Activated CD8-positive, alpha-beta T cell treated with anti-CD3 and anti-CD28 coated beads, Interleukin-2, amount 10 ng/mL, durations not matched to agents 7 days and 5 days (primary cell): ENCODE measurements around the gene AHNAK. TPM values are rescaled to one million over a fixed set of nuclear protein-coding genes. Genes with fewer than 3 reads are reported as not detected.

Experiments
- ATAC-seq: fragments of 150-1000 bp; cut with Tn5 transposase; one replicate; pipeline ENCODE4 v1.10.0; 2021; ENCODE audit warnings: moderate library complexity
- CTCF ChIA-PET: fragments of 350-600 bp; sonication (Branson Sonifier 250); formaldehyde crosslinking; loops from one replicate; lab custom pipeline; 2021; ENCODE audit warnings: antibody characterized with exemption; lab: Charles Lee
- POLR2A ChIA-PET: fragments of 350-600 bp; sonication (Branson Sonifier 250); formaldehyde crosslinking; loops from one replicate; lab custom pipeline; 2021; ENCODE audit warnings: antibody characterized with exemption; lab: Charles Lee
- DNase-seq: peaks from one replicate; pipeline ENCODE4 v3.0.0-alpha.2; 2020
- H3K27ac Mint-ChIP-seq: one replicate; pipeline ENCODE4 v1.8.0; 2021; ENCODE audit warnings: mild to moderate bottlenecking, mixed read lengths
- H3K27me3 Mint-ChIP-seq: one replicate; pipeline ENCODE4 v1.8.0; 2021; ENCODE audit warnings: low read depth, mixed read lengths
- H3K36me3 Mint-ChIP-seq: one replicate; pipeline ENCODE4 v1.8.0; 2021; ENCODE audit warnings: low read depth, mixed read lengths
- H3K4me1 Mint-ChIP-seq: one replicate; pipeline ENCODE4 v1.8.0; 2021; ENCODE audit warnings: low read depth, mixed read lengths
- H3K4me3 Mint-ChIP-seq: one replicate; pipeline ENCODE4 v1.8.0; 2021; ENCODE audit warnings: mild to moderate bottlenecking, mixed read lengths
- H3K9me3 Mint-ChIP-seq: one replicate; pipeline ENCODE4 v1.8.0; 2022; ENCODE audit warnings: mixed read lengths; ENCODE audit not compliant: insufficient read depth
- total RNA-seq, 2 experiments: library from RNA; stranded (reverse); gene quantifications; one replicate each; pipeline ENCODE4 v1.2.3, GENCODE V29; 2021

AHNAK gene
- total RNA-seq, 2 experiments from 2014 or later: 123 to 129 TPM

DNA sequence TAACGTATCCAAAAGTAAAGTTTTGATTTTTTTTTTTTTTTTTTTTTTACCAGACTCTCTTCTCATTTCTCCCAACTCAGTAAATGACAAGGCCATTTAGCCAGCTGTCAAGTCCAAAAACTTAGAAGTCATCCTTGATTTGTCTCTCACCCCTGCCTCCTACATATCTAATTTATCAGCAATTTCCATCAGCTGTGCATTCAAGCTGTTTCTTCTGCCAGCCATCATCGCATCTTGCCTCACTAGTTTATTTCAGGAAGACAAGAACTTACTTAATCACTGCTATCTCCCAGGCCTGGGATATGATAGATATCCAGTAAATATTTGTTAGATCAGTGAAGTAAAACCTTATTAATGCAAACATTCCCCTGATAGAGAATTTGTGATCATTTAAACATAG lies 80.2 kb downstream of the AHNAK start:
- ATAC-seq (no peak), DNase-seq (no peak)
- CTCF ChIA-PET: interaction anchor here (0.6 to 1.8 kb wide), 2 partner anchors 41 to 42 kb away, joined by 3 to 5 read pairs; no protein-coding TSS in a partner anchor
- H3K4me3 Mint-ChIP-seq: no peak overlapping the region
- H3K36me3 Mint-ChIP-seq: no peaks in the 10 kb centered on the region
- H3K9me3 Mint-ChIP-seq: no peaks in the 10 kb centered on the region
- H3K27ac Mint-ChIP-seq: no peak overlapping the region
- H3K4me1 Mint-ChIP-seq: no peaks in the 10 kb centered on the region
- no peaks in the 10 kb centered on the region for H3K27me3 Mint-ChIP-seq
- POLR2A ChIA-PET: no interaction called here

DNA sequence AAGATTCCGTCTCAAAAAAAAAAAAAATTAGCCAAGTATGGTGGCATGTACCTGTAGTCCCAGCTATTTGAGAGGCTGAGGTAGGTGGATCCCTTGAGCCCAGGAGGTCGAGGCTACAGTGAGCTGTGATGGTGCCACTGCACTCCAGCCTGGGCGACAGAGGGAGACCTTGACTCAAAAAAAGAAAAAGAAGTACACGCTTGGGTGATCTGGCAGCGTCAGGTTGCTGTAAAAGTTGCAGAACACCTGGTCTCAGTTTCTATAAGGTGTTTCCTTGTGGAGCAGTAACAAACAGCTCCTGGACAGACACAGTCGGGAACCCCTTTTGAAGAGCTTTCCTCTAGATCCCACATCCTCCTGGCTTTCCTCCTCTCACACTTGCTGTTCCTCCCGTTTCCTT lies 82.0 kb downstream of the AHNAK start:
- no peaks in the 10 kb centered on the region for H3K27me3 Mint-ChIP-seq
- H3K9me3 Mint-ChIP-seq: no peaks in the 10 kb centered on the region
- H3K4me1 Mint-ChIP-seq: no peaks in the 10 kb centered on the region
- H3K4me3 Mint-ChIP-seq: no peak overlapping the region
- no peak overlapping the region for H3K27ac Mint-ChIP-seq
- POLR2A ChIA-PET: no interaction called here
- no peaks in the 10 kb centered on the region for H3K36me3 Mint-ChIP-seq
- no peak for DNase-seq
- CTCF ChIA-PET: no interaction called here
- ATAC-seq: no peak

DNA sequence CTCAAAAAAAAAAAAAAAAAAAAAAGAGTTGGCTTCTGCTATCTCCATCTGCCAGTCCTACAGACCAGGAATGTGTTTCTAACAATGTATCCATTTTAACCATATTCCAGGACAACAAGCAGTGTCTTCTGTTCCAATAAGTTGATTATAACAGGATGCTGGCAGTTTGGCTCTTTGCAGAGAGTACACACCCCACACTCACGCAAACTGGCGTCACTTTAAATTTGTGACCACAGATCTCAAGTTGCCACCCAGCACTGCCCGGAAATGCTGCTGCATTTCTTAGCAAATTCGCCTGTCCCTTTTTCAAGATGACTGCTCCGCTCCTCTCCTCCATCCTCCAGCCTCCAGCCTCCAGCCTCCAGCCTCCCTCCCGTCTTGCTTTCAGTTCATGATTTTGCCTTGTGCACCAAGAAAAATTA lies 83.5 kb downstream of the AHNAK start:
- ATAC-seq: no peak
- DNase-seq: no peak
- POLR2A ChIA-PET: no interaction called here
- Mint-ChIP-seq H3K27me3 (no peaks in the 10 kb centered on the region), H3K4me3 (no peak overlapping the region), H3K9me3 (no peaks in the 10 kb centered on the region), H3K27ac (no peak overlapping the region), H3K36me3 (no peaks in the 10 kb centered on the region), H3K4me1 (no peaks in the 10 kb centered on the region)
- CTCF ChIA-PET: no interaction called here

DNA sequence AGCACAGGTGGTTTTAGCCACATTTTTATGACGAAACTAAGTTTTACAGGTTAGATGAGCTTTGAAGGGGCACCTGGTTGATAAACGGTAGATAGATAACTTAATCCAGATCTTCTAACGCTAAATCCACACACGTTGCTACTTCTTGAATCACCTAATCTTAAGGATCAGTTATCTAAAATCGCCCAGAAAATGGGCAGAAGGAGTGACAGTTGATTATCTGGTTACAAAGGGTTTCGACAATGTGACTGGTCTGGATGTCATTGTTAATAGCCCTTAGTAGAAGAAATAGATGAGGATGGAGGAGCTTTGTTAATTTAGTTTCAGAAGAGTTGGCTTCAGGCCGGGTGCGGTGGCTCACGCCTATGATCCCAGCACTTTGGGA lies 84.1 kb downstream of the AHNAK start:
- no peak overlapping the region for H3K27ac Mint-ChIP-seq
- H3K27me3 Mint-ChIP-seq: no peaks in the 10 kb centered on the region
- no peak for ATAC-seq
- no peaks in the 10 kb centered on the region for H3K4me1 Mint-ChIP-seq
- no peaks in the 10 kb centered on the region for H3K9me3 Mint-ChIP-seq
- CTCF ChIA-PET: interaction anchor here (1.2 kb wide), 1 partner anchor 38 kb away, joined by 5 read pairs; no protein-coding TSS in a partner anchor
- DNase-seq: no peak
- no peak overlapping the region for H3K4me3 Mint-ChIP-seq
- no peaks in the 10 kb centered on the region for H3K36me3 Mint-ChIP-seq
- POLR2A ChIA-PET: no interaction called here

DNA sequence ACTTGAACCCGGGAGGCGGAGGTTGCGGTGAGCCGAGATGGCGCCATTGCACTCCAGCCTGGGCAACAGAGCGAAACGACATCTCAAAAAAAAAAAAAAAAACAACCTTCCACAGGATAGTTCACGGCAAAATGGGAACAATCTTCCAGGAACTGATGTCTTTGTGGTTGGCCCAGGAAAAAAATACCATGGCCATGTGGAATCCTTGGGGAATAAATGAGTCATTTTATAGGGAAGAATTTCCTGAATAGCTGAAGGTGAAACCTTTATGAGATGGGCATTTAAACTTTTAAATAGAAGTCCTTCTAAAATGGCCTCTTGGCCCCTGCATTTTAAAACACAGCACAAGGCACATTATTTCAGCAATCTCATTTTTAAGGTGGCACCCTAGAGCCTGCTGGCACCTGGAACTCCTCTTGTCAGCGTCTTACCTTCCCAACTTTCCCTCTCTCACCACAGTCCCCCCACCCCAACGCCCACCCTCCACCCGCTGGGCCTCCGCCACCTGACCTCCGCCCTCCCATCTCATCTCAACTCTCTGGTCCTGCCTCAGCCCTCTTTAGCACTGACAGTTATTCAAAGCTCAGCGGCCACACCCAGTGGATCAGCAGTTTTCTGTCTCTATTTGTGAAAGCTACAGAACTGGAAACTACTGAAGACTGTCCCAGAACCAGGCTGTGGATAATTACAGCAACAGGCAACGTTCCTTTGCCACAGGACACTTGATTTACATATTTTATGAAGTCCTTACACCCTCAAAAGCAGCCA lies 84.7 kb downstream of the AHNAK start:
- ATAC-seq (no peak), DNase-seq (no peak)
- Mint-ChIP-seq H3K36me3 (no peaks in the 10 kb centered on the region), H3K27ac (no peak overlapping the region), H3K27me3 (no peaks in the 10 kb centered on the region), H3K4me1 (no peaks in the 10 kb centered on the region), H3K9me3 (no peaks in the 10 kb centered on the region), H3K4me3 (no peak overlapping the region)
- POLR2A ChIA-PET: no interaction called here
- CTCF ChIA-PET: interaction anchor here (1.2 kb wide), 1 partner anchor 37 kb away, joined by 5 read pairs; no protein-coding TSS in a partner anchor

DNA sequence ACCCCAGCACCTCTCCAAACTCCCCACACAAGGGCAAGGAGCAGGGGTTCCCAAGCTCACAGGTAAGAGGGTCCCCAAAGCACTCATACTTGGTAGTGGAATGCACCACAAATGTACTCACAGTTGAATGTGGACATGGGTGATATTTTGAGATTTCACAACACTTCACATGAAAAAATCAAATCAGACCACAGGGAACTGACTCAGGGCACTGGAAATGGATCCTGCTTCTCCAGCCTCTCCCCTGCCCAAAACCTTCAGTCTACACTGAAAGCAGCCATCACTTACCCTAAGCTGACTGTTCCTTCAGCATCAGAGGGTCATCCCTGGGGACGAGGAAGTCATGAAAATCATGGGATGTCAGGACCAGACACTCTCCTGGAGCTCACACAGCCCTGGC lies 87.5 kb downstream of the AHNAK start:
- Mint-ChIP-seq H3K4me3 (no peak overlapping the region), H3K27ac (no peak overlapping the region), H3K9me3 (no peaks in the 10 kb centered on the region), H3K36me3 (no peaks in the 10 kb centered on the region), H3K27me3 (no peaks in the 10 kb centered on the region), H3K4me1 (no peaks in the 10 kb centered on the region)
- ATAC-seq (no peak), DNase-seq (no peak)
- POLR2A ChIA-PET: no interaction called here
- CTCF ChIA-PET: interaction anchor here (1.0 to 2.3 kb wide), 4 partner anchors 10 to 34 kb away, joined by 3 to 11 read pairs (median 4); no protein-coding TSS in a partner anchor

DNA sequence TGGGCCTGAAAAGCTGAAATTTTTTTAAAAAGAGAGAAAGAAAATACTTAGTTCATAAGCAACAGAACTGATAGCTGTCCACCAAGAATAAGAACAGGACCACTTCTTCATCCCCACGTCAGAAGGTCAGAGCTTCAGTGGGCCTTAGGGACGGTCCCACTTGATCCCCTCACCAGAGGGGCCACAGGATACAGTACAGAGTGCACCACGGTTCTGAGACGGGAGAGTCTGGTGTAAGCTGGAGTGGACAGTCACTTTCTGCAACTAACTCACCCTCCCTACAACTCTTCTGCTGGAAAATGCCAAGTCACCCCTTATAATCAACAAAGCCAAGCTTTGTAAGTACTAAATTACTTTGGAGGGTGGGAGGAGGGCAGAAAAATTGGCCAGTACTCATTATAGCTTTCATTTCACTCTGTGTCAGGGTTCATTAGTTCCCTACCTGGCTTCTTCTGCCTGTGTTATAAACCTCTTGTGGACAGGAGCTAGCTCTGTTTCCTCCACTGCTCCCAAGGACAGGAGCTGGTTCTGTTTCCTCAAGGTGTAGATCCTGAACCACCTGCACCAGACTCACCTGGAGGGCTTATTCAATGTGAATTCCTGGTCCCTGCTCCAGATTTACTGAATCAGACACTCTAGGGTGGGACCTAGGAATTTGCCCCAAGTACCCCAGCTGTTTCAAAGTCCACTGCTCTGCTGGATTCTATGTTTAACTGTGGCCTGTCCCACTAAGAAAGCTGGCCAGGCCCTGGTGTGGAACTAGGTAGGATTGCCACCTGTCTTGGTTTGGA lies 88.2 kb downstream of the AHNAK start:
- Mint-ChIP-seq H3K9me3 (no peaks in the 10 kb centered on the region), H3K27me3 (no peaks in the 10 kb centered on the region), H3K4me1 (no peaks in the 10 kb centered on the region), H3K36me3 (no peaks in the 10 kb centered on the region), H3K4me3 (no peak overlapping the region), H3K27ac (no peak overlapping the region)
- ATAC-seq: no peak
- POLR2A ChIA-PET: interaction anchor here (0.6 kb wide), 1 partner anchor 214 kb away, joined by 4 read pairs; the partner anchor contains the start of gene LBHD1
- no peak for DNase-seq
- CTCF ChIA-PET: interaction anchor here (0.6 to 2.3 kb wide), 6 partner anchors 11 to 278 kb away, joined by 3 to 11 read pairs (median 3); no protein-coding TSS in a partner anchor

DNA sequence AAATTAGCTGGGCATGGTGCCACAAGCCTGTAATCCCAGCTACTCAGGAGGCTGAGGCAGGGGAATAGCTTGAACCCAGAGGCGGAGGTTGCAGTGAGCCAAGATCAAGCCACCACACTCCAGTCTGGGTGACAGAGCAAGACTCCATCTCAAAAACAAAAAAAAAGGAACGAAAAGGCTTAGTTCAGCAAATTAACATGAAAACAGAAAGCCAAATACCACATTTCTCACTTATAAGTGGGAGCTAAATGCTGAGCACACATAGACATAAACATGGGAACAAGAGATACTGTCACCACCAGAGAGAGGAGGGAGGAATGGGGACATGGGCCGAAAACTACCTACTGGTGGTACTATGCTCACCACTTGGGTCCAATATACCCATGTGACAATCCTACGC lies 89.1 kb downstream of the AHNAK start:
- DNase-seq: no peak
- CTCF ChIA-PET: interaction anchor here (1.1 to 2.3 kb wide), 2 partner anchors 33 to 100 kb away, joined by 3 to 11 read pairs; no protein-coding TSS in a partner anchor
- Mint-ChIP-seq H3K27me3 (no peaks in the 10 kb centered on the region), H3K4me3 (no peak overlapping the region), H3K9me3 (no peaks in the 10 kb centered on the region), H3K36me3 (no peaks in the 10 kb centered on the region), H3K27ac (no peak overlapping the region), H3K4me1 (no peaks in the 10 kb centered on the region)
- POLR2A ChIA-PET: no interaction called here
- ATAC-seq: no peak

DNA sequence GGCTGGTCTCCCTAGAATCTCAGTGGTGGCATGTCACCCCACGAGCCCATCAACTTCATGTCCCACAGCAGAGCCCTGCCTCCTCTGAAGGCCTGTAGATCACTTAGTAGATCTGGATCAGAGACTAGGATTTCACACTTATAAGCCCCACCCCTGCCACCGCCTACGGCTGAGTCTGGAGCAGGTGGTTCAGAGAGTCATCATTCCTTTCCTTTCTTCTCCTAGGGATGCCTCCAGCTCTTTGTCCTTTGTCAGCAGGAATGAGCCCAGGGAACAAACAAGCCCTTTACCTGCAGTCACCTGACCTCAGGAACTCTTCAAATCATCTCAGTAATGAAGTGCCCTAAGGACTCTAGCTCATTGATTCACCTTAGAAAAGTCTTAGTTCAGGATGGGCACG lies 90.0 kb downstream of the AHNAK start:
- POLR2A ChIA-PET: no interaction called here
- Mint-ChIP-seq H3K27me3 (no peaks in the 10 kb centered on the region), H3K27ac (no peak overlapping the region), H3K36me3 (no peaks in the 10 kb centered on the region), H3K9me3 (no peaks in the 10 kb centered on the region), H3K4me3 (no peak overlapping the region), H3K4me1 (no peaks in the 10 kb centered on the region)
- CTCF ChIA-PET: interaction anchor here (2.3 kb wide), 1 partner anchor 32 kb away, joined by 11 read pairs; no protein-coding TSS in a partner anchor
- ATAC-seq (no peak), DNase-seq (no peak)

DNA sequence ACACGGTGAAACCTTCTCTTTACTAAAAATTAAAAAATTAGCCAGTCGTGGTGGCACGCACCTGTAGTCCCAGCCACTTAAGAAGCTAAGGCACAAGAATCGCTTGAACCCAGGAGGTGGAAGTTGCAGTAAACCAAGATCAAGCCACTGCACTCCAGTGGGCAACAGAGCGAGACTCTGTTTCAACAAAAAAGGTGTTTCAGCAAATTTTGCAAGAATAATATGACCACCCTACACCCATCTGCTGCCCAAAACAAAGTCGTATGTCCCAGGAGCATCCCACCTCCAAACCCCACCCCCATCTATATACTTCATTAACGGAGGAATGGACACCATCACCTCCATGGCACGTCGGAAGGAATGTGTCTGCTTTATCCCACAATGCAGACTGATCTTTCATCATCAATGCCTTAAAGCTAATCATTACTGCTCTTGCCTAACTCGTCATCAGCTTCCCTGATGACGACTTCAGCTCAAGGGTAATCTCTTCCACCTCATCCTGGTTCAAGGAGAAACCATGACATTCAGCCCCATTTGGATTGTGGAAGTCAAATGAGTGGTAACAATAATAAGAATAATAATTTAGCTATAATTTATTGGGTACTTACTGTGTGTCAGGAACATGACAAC lies 93.7 kb downstream of the AHNAK start:
- Mint-ChIP-seq H3K9me3 (no peaks in the 10 kb centered on the region), H3K27me3 (peaks cover 6% of the 10 kb centered on the region), H3K4me1 (no peaks in the 10 kb centered on the region), H3K27ac (no peak overlapping the region), H3K4me3 (no peak overlapping the region), H3K36me3 (no peaks in the 10 kb centered on the region)
- DNase-seq: no peak
- ATAC-seq: no peak
- ChIA-PET POLR2A (no interaction called here), CTCF (no interaction called here)

DNA sequence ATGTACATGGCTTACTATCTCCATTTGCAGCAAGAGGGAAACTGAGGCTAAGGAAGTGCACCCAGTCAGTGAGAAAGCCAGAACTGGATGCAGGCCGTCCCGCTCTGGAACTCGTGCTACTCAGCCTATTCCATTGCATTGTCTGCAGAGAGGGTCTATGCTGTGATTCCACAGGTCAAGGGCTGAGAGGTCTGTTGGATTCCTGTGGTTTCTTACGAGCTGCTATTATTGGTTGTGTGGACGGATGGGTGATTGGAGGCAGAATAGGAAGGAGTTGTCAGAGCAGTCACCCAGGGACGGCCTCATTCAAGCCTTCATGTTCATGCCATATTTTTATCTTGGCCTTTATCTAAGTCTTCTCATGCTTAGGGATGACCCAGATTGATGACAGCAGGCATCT lies 94.3 kb downstream of the AHNAK start:
- Mint-ChIP-seq H3K27ac (no peak overlapping the region), H3K27me3 (peaks cover 11% of the 10 kb centered on the region), H3K4me1 (no peaks in the 10 kb centered on the region), H3K36me3 (no peaks in the 10 kb centered on the region), H3K9me3 (no peaks in the 10 kb centered on the region), H3K4me3 (no peak overlapping the region)
- ChIA-PET CTCF (no interaction called here), POLR2A (no interaction called here)
- ATAC-seq (no peak), DNase-seq (no peak)
